H9 (cell line): ENCODE results near the gene UVRAG. TPM values are rescaled to one million over a fixed set of nuclear protein-coding genes. Genes with fewer than 3 reads are reported as not detected.

Experiments
- DNase-seq: peaks from one replicate; pipeline ENCODE4 v3.0.0-alpha.2; 2017
- H2AFZ ChIP-seq: one replicate; pipeline ENCODE4 v1.6.1; 2013; ENCODE audit warnings: mild to moderate bottlenecking, low read length, control low read depth, moderate library complexity
- H2AK5ac ChIP-seq: 2 replicates; pipeline ENCODE4 v1.6.1; 2013; ENCODE audit warnings: low read length, control low read depth, mixed read lengths; ENCODE audit not compliant: insufficient read length
- H2BK120ac ChIP-seq: one replicate; pipeline ENCODE4 v1.6.1; 2013; ENCODE audit warnings: low read depth, mild to moderate bottlenecking, low read length, control low read depth, inconsistent platforms; ENCODE audit not compliant: poor library complexity, severe bottlenecking
- H2BK12ac ChIP-seq: 2 replicates; pipeline ENCODE4 v1.6.1; 2013; ENCODE audit warnings: low read length, control low read depth, mixed read lengths, low read depth; ENCODE audit not compliant: insufficient read length
- H2BK15ac ChIP-seq: 2 replicates; pipeline ENCODE4 v1.6.1; 2013; ENCODE audit warnings: low read depth, low read length, control low read depth
- H2BK20ac ChIP-seq: one replicate; pipeline ENCODE4 v1.6.1; 2013; ENCODE audit warnings: low read depth, mild to moderate bottlenecking, low read length, control low read depth, inconsistent platforms; ENCODE audit not compliant: poor library complexity, severe bottlenecking
- H2BK5ac ChIP-seq: 2 replicates; pipeline ENCODE4 v1.6.1; 2013; ENCODE audit warnings: low read length, control low read depth, mixed read lengths; ENCODE audit not compliant: insufficient read length
- H3K14ac ChIP-seq: 2 replicates; pipeline ENCODE4 v1.6.1; 2013; ENCODE audit warnings: low read length, control low read depth; ENCODE audit not compliant: insufficient read depth
- H3K18ac ChIP-seq: 2 replicates; pipeline ENCODE4 v1.6.1; 2013; ENCODE audit warnings: low read depth, mild to moderate bottlenecking, mixed read lengths, low read length, control low read depth; ENCODE audit not compliant: insufficient read length
- H3K23ac ChIP-seq: 2 replicates; pipeline ENCODE4 v1.6.1; 2013; ENCODE audit warnings: low read length, control low read depth, mixed read lengths, low read depth; ENCODE audit not compliant: insufficient read length
- H3K23me2 ChIP-seq: 2 replicates; pipeline ENCODE4 v1.6.1; 2013; ENCODE audit warnings: low read depth, mild to moderate bottlenecking, mixed read lengths, low read length, control low read depth; ENCODE audit not compliant: insufficient read length, poor library complexity, severe bottlenecking
- H3K27ac ChIP-seq: 2 replicates; pipeline ENCODE4 v1.5.1; 2013; ENCODE audit warnings: low read length, control low read depth, mixed read lengths, low read depth; ENCODE audit not compliant: insufficient read length
- H3K27me3 ChIP-seq: 2 replicates; pipeline ENCODE4 v1.6.1; 2013; ENCODE audit warnings: low read length, control low read depth, inconsistent platforms; ENCODE audit not compliant: insufficient read depth
- H3K4ac ChIP-seq: 2 replicates; pipeline ENCODE4 v1.6.1; 2013; ENCODE audit warnings: low read depth, mild to moderate bottlenecking, control low read depth, inconsistent platforms, low read length, moderate library complexity
- H3K4me1 ChIP-seq: 2 replicates; pipeline ENCODE4 v1.6.1; 2013; ENCODE audit warnings: low read length, control low read depth, inconsistent platforms; ENCODE audit not compliant: insufficient read depth
- H3K4me2 ChIP-seq: 2 replicates; pipeline ENCODE4 v1.6.1; 2013; ENCODE audit warnings: low read length, control low read depth, mixed read lengths; ENCODE audit not compliant: insufficient read length, insufficient read depth
- H3K56ac ChIP-seq: 2 replicates; pipeline ENCODE4 v1.6.1; 2013; ENCODE audit warnings: low read depth, mild to moderate bottlenecking, mixed read lengths, low read length, control low read depth; ENCODE audit not compliant: insufficient read length
- H3K79me1 ChIP-seq: 2 replicates; pipeline ENCODE4 v1.6.1; 2013; ENCODE audit warnings: low read depth, mild to moderate bottlenecking, moderate library complexity, low read length, control low read depth, inconsistent platforms; ENCODE audit not compliant: insufficient read depth, poor library complexity, severe bottlenecking
- H3K79me2 ChIP-seq: 2 replicates; pipeline ENCODE4 v1.6.1; 2013; ENCODE audit warnings: low read length, control low read depth, inconsistent platforms; ENCODE audit not compliant: insufficient read depth
- H3K9ac ChIP-seq: 2 replicates; pipeline ENCODE4 v1.6.1; 2013; ENCODE audit warnings: low read length, control low read depth, mixed read lengths; ENCODE audit not compliant: insufficient read length; ENCODE audit errors: extremely low read depth
- H3K9me3 ChIP-seq: one replicate; pipeline ENCODE4 v1.6.1; 2013; ENCODE audit warnings: low read depth, low read length, inconsistent platforms; ENCODE audit not compliant: control insufficient read depth
- H3T11ph ChIP-seq: one replicate; pipeline ENCODE4 v1.6.1; 2013; ENCODE audit warnings: mild to moderate bottlenecking, low read length, control low read depth, inconsistent platforms
- H4K20me1 ChIP-seq: one replicate; pipeline ENCODE4 v1.6.1; 2013; ENCODE audit not compliant: control insufficient read depth, insufficient read length, insufficient read depth
- H4K5ac ChIP-seq: 2 replicates; pipeline ENCODE4 v1.6.1; 2013; ENCODE audit warnings: low read depth, mild to moderate bottlenecking, mixed read lengths, low read length, control low read depth; ENCODE audit not compliant: insufficient read length
- H4K8ac ChIP-seq: replicated peaks from 2 replicates; pipeline ENCODE4 v1.6.1; 2013; ENCODE audit warnings: low read length, control low read depth, mixed read lengths, low read depth; ENCODE audit not compliant: insufficient read length
- H4K91ac ChIP-seq: 2 replicates; pipeline ENCODE4 v1.6.1; 2013; ENCODE audit warnings: low read depth, mild to moderate bottlenecking, moderate library complexity, mixed read lengths, low read length, control low read depth; ENCODE audit not compliant: insufficient read length
- H3K27ac Mint-ChIP-seq, 3 experiments: 2 replicates in 2 of 3; 3 replicates in 1 of 3; pipeline ENCODE4 v1.8.0; 2020 to 2021; ENCODE audit warnings: mixed read lengths in 3 of 3, mild to moderate bottlenecking in 1 of 3, moderate library complexity in 1 of 3
- H3K27me3 Mint-ChIP-seq: 2 replicates; pipeline ENCODE4 v1.8.0; 2021; ENCODE audit warnings: low read depth, mild to moderate bottlenecking, moderate library complexity, mixed read lengths
- H3K36me3 Mint-ChIP-seq, 3 experiments: 2 replicates in 2 of 3; 3 replicates in 1 of 3; pipeline ENCODE4 v1.8.0; 2020 to 2021; ENCODE audit warnings: low read depth in 3 of 3, mixed read lengths in 3 of 3; ENCODE audit not compliant: insufficient read depth in 1 of 3
- H3K4me1 Mint-ChIP-seq, 2 experiments: 2 replicates each; pipeline ENCODE4 v1.8.0; 2020; ENCODE audit warnings: mixed read lengths in 2 of 2
- H3K4me3 Mint-ChIP-seq, 2 experiments: 2 replicates in 1 of 2; 3 replicates in 1 of 2; pipeline ENCODE4 v1.8.0; 2020 to 2021; ENCODE audit warnings: mild to moderate bottlenecking in 2 of 2, mixed read lengths in 2 of 2, moderate library complexity in 1 of 2
- H3K9me3 Mint-ChIP-seq, 2 experiments: 2 replicates in 1 of 2; 3 replicates in 1 of 2; pipeline ENCODE4 v1.8.0; 2020; ENCODE audit warnings: mild to moderate bottlenecking in 2 of 2, mixed read lengths in 2 of 2, moderate library complexity in 1 of 2
- WGBS: extraction: QIAGEN DNeasy Blood & Tissue Kit; methylation state at CpG from one replicate; pipeline ENCODE4 v1.1.7; 2013; ENCODE audit warnings: missing lambda C conversion rate, low lambda C conversion rate, mixed read lengths; ENCODE audit not compliant: insufficient read length; ENCODE audit errors: extremely low coverage; 5-methylcytosine and 5-hydroxymethylcytosine counted together
- total RNA-seq: library from RNA; stranded (reverse); gene quantifications from 2 replicates; pipeline ENCODE4 v1.2.1, GENCODE V29; 2021
- TF ChIP-seq, protein P1 (sequence below): fragments of 200-600 bp; sonication (generic); conservative IDR thresholded peaks from 3 replicates; pipeline ENCODE4 v1.8.0; 2021; ENCODE audit warnings: antibody characterized with exemption, mild to moderate bottlenecking

The UVRAG gene
- total RNA-seq, 1 experiment from 2014 or later: 18.5 TPM

DNA sequence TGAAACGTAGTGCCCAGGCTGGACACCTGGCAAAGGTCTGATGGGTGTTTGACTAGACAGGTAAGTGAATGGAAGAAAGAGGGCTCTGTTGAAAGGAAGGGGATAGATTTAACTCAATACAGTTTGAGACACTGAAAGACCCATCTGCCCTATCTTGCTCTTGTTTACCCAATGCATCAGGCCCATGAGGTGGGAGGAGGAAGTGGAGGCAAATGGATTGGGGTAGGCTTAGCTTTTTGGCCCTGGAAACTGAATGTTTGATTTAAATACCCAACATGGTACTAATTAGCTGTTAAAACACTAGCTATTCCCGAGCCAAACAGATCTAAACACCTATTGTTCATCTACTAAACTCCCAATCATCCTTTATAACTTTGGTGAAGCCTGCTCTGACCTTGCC lies 3.5 kb upstream of the UVRAG start:
- Histone ChIP-seq H3K14ac (no peak overlapping the region), H3K27ac (no peak overlapping the region), H2BK120ac (no peak overlapping the region), H3K79me1 (no peaks in the 10 kb centered on the region), H3K79me2 (peaks cover under 1% of the 10 kb centered on the region), H3K9me3 (no peaks in the 10 kb centered on the region), H3T11ph (no peak overlapping the region), H3K4me2 (no peak overlapping the region), H4K8ac (no peak overlapping the region), H3K23ac (no peak overlapping the region), H2AFZ (no peak overlapping the region), H2BK12ac (no peak overlapping the region), H2BK20ac (no peak overlapping the region), H2BK5ac (no peak overlapping the region), H3K18ac (no peak overlapping the region), H4K91ac (no peak overlapping the region), H3K27me3 (no peaks in the 10 kb centered on the region), H3K4ac (no peak overlapping the region), H3K4me1 (peaks cover 2% of the 10 kb centered on the region; the same call in 1 of the 2 replicates), H4K20me1 (no peaks in the 10 kb centered on the region), H3K9ac (no peak overlapping the region), H2BK15ac (no peak overlapping the region), H4K5ac (no peak overlapping the region), H3K56ac (no peak overlapping the region), H2AK5ac (no peak overlapping the region), H3K23me2 (peaks cover 6% of the 10 kb centered on the region)
- no CpG with 5 or more reads among the region's 2 CpGs for WGBS
- no peaks in the 10 kb centered on the region for H3K27me3 Mint-ChIP-seq
- peaks cover 16 to 18% of the 10 kb centered on the region in 2 experiments for H3K4me1 Mint-ChIP-seq
- no peak for DNase-seq
- no peak overlapping the region for H3K4me3 Mint-ChIP-seq
- H3K36me3 Mint-ChIP-seq: no peaks in the 10 kb centered on the region
- TF ChIP-seq, protein P1, sequence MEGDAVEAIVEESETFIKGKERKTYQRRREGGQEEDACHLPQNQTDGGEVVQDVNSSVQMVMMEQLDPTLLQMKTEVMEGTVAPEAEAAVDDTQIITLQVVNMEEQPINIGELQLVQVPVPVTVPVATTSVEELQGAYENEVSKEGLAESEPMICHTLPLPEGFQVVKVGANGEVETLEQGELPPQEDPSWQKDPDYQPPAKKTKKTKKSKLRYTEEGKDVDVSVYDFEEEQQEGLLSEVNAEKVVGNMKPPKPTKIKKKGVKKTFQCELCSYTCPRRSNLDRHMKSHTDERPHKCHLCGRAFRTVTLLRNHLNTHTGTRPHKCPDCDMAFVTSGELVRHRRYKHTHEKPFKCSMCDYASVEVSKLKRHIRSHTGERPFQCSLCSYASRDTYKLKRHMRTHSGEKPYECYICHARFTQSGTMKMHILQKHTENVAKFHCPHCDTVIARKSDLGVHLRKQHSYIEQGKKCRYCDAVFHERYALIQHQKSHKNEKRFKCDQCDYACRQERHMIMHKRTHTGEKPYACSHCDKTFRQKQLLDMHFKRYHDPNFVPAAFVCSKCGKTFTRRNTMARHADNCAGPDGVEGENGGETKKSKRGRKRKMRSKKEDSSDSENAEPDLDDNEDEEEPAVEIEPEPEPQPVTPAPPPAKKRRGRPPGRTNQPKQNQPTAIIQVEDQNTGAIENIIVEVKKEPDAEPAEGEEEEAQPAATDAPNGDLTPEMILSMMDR: no peak
- no peak overlapping the region for H3K27ac Mint-ChIP-seq
- no peaks in the 10 kb centered on the region for H3K9me3 Mint-ChIP-seq
